ENCODE data around the gene SEM1.

DNA sequence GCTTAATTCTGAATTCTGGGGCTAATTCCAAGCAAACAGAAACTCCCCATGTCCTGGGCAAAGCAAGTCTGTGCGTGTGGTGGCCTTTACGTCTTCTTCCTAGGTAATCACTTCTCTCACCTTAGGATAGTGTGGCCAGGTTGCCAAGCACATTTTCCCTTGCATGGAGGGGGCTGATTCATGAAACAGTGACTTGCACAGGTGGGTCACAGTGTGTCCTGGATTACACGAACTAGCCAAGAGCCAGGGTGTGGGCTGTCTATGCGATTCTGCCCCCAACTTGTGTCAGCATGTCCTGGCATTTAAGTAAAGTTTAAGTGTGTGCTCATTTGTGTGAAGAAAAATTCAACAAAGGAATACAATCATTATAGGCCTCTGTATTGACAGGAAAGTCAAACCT lies 18.5 kb upstream of the SEM1 start:
- no peak for TF ChIP-seq CTCF (optimal IDR thresholded peaks at IDR 0.05 in 1 of 3, IDR thresholded peaks at IDR 0.05 in 1 of 3, conservative IDR thresholded peaks at IDR 0.05 in 1 of 3; ENCODE audit: extremely low read depth in 1 of 3, insufficient read depth in 2 of 3, low read length in 3 of 3)
- TF ChIP-seq EZH2 (IDR thresholded peaks at IDR 0.05; ENCODE audit: low read length), result no peak

Data from keratinocyte (primary cell).